HG02870 (cell line): ENCODE measurements around the gene LRRC8A.
"Not testable (repeated sequence)": the region's sequence is repeated elsewhere in the genome, so short reads cannot be mapped to it uniquely, and the experiment has no call there.

Experiments
- ATAC-seq: cut with Tn5 transposase; IDR thresholded peaks from one replicate; pipeline ENCODE4 v1.9.1; 2021; ENCODE audit warnings: mild to moderate bottlenecking, moderate library complexity; ENCODE audit not compliant: unreplicated experiment

The LRRC8A gene

GRCh38 chr9:128881884-128882676 is at the start of gene LRRC8A, which contains the start of gene KYAT1:
LRRC8A (plus strand) TSS chr9:128882133; CDS start chr9:128907165, 25,032 bp downstream.
KYAT1 (minus strand) TSS chr9:128881950; CDS start chr9:128845405, 36,545 bp downstream.
- ATAC-seq, result peak; percentile 88

DNA sequence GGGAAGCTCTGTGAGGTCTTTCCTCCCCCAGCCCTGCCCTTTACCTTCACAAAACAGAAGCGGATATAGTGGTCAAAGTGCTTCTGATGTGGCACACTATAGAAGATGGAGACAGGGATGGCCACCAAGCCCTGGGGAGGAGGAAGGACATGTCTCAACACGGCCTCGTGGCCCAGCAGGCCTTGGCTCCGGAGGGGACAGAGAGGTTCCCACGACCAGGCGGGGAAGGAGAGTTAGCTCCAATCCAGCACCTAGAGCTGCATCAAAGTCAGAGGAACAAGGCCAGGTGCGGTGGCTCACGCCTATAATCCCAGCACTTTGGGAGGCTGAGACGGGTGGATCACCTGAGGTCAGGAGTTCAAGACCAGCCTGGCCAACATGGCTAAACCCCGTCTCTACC is 48.2 kb upstream of the LRRC8A start:
- ATAC-seq, result no peak

GRCh38 chr9:128835246-128836210 is 46.4 kb upstream of the LRRC8A start:
- no peak for ATAC-seq

- no peak for ATAC-seq
These were observed 45.3 kb upstream of the LRRC8A start for GRCh38 chr9:128836509-128837145.

GRCh38 chr9:128838338-128838737 is 43.6 kb upstream of the LRRC8A start:
- ATAC-seq, result no peak

DNA sequence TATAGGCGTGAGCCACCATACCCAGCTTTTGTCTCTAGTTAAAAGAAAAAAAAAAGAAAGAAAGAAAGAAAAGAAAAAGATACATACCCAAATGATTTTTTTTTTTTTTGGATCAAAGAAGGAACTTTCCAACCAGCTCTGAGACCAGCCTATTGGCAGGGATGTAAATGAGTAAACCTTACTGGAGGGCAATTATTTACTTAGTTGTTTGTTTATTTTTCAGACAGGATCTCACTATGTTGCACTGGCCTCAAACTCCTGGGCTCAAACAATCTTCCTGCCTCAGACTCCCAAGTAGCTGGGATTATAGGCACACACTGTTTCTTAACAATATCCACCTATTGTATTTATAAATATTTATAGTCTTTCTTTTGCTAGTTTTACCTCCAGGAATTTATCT is 41.4 kb upstream of the LRRC8A start:
- no peak for ATAC-seq

GRCh38 chr9:128841694-128842492 is 40.0 kb upstream of the LRRC8A start:
- ATAC-seq, result no peak

GRCh38 chr9:128843171-128843570 is 38.8 kb upstream of the LRRC8A start:
- not testable (repeated sequence) for ATAC-seq

DNA sequence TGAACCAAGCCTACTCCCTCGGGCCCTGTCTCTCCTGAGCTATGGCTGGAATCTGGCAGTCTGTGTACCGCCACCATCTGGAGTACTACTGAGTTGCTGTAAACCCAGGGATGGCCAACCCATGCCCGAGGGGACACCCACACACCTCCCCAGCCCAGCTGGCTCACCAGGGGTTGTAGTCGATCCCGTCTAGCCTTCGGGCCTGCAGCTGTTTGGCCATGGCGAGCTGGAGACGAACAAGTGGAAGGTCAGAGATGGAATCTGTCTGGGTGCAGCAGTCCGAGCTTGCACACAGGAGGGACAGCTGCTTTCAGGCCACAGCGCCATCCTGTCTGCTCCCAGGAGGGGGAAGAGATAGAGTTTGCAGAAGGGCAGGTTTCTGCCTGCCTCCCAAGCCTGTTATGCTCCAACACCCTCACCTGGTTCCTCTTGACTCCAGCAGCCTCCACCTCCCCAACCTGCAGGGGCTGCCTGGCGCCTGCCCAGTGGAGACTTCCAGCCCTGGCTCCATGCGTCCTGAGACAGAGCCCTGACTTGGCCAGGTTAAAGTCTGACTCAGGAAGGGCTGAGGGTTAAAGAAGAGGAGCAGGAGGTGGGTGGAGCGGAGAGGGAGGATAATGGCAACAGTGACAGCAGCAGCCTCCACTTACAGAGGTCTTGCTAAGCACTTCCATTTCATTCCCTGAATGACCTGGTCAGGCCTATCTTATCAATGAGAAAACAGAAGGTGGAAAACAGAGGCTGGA is 36.6 kb upstream of the LRRC8A start:
- ATAC-seq, result no peak

DNA sequence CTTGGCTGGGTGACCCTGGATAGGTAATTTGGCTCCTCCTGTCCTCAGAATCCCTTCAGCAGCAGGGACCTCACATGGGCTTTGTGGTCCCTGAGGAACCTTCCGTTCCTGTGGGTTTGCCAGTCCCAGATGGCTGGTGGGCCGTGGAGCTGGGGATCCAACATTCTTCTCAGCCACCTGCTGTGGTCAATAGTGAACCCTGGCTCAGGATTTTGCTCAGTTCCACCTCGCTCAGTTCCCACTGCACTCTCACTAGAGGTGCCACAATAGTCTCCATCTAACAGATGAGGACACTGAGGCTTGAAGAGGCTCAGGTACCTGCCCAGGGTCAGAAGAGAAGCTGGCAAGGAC is 35.3 kb upstream of the LRRC8A start:
- no peak for ATAC-seq

- ATAC-seq, result no peak
These were observed 34.1 kb upstream of the LRRC8A start for GRCh38 chr9:128847803-128848202.

- not testable (repeated sequence) for ATAC-seq
These were observed 30.9 kb upstream of the LRRC8A start for GRCh38 chr9:128851024-128851423.

DNA sequence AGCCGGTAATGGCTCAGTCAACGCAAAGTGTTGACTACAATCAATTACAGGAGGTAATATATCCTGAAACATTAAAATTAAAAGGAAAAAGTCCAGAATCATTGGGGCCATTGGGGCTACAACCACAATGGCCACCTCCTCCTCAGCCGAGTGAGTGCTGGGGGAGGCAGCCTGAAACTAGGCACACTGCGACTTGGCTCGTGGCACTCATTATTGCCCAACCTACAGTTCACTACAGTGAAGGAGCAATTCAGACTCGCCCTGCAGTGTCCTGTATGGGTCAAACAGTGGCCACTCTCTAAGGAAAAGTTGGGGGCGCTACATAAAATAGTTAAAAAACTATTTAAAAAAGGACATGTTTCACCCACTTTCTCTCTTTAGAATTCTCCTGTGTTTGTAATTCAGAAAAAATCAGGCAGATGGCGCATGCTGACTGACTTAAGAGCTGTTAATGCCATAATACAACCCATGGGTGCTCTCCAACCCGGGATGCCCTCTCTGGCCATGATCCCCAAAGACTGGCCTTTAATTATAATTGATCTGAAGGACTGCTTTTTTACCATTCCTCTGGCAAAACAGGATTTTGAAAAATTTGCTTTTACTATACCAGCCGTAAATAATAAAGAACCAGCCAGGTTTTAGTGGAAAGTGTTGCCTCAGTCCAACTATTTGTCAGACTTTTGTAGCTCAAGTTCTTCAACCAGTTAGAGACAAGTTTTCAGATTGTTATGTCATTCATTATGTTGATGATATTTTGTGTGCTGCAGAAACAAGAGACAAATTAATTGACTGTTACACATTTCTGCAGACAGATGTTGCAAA is 29.9 kb upstream of the LRRC8A start:
- not testable (repeated sequence) for ATAC-seq

GRCh38 chr9:128852646-128853045 is 29.3 kb upstream of the LRRC8A start:
- not testable (repeated sequence) for ATAC-seq

GRCh38 chr9:128854454-128854853 is 27.5 kb upstream of the LRRC8A start:
- not testable (repeated sequence) for ATAC-seq

GRCh38 chr9:128858476-128858875 is 23.5 kb upstream of the LRRC8A start:
- not testable (repeated sequence) for ATAC-seq

DNA sequence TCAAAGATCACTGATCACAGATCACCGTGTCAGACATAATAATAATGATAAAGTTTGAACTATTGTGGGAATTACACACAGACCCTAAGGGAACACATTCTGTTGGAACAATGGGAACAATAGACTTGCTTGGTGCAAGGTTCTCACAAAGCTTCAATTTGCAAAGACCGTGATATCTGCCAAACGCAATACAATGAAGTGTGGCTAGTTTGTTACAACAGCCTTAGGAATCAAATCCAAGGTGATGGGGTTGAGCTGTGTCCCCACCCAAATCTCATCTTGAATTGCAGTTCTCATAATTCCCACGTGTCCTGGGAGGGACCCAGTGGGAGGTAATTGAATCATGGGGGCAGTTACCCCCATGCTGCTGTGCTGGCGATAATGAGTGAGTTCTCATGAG is 21.0 kb upstream of the LRRC8A start:
- no peak for ATAC-seq

GRCh38 chr9:128861501-128861900 is 20.4 kb upstream of the LRRC8A start:
- ATAC-seq, result no peak

DNA sequence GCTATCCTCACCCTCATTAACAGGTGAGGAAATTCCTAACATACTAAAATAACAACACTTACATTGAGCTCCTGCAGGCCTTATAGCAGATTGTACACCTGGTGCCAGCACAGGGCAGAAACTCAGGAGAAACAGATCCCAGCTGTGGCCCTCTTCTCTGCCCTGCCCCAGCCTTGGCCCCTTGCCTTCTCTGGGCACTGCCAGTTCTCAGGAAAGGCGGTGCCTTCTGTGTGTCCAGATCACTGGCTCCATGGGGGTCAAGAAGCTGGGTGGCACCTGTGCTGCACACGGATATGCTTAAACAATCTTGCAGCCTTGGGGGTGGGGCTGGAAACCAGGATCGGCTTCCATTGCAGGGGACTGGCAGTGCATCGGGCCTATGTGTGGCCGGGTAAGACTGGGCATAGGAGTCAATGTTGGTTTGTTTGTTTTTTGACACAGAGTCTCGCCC is 19.5 kb upstream of the LRRC8A start:
- ATAC-seq, result no peak
